ENCODE measurements around the gene MACROH2A2. TPM values are rescaled to one million over a fixed set of nuclear protein-coding genes. Genes with fewer than 3 reads are reported as not detected.

MACROH2A2 gene
- total and polyA plus RNA-seq, 2 of the 13 experiments (the other 11 are each of a cell fraction or from before 2014, with no cell fraction given) = 9.8 to 43.1 TPM

- TF ChIP-seq, protein P1, sequence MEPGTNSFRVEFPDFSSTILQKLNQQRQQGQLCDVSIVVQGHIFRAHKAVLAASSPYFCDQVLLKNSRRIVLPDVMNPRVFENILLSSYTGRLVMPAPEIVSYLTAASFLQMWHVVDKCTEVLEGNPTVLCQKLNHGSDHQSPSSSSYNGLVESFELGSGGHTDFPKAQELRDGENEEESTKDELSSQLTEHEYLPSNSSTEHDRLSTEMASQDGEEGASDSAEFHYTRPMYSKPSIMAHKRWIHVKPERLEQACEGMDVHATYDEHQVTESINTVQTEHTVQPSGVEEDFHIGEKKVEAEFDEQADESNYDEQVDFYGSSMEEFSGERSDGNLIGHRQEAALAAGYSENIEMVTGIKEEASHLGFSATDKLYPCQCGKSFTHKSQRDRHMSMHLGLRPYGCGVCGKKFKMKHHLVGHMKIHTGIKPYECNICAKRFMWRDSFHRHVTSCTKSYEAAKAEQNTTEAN (CRISPR knock-in tag; conservative IDR thresholded peaks at IDR 0.05) = peak; percentile 72; the same call in 1 of the 2 replicates
- TF ChIP-seq ZBTB1 (CRISPR knock-in tag; IDR thresholded peaks at IDR 0.05; ENCODE audit: borderline replicate concordance) (no peak), TCF7L2 (IDR thresholded peaks at IDR 0.05; ENCODE audit: low read depth, low read length) (no peak), CCDC6 (CRISPR knock-in tag; IDR thresholded peaks at IDR 0.05) (no peak), KLF12 (CRISPR knock-in tag; IDR thresholded peaks at IDR 0.05; ENCODE audit: borderline replicate concordance) (0 out of 2 replicates have a peak, but pooled peaks have one; percentile 57), MBD4 (IDR thresholded peaks at IDR 0.05; ENCODE audit: borderline replicate concordance, low read length) (no peak), ZNF569 (CRISPR knock-in tag; IDR thresholded peaks at IDR 0.05; ENCODE audit: borderline replicate concordance) (no peak), ZMAT3 (CRISPR knock-in tag; conservative IDR thresholded peaks at IDR 0.05) (peak; percentile 88; the same call in 1 of the 2 replicates), ZZZ3 (CRISPR knock-in tag; IDR thresholded peaks at IDR 0.05; ENCODE audit: borderline replicate concordance) (no peak), ZNF160 (CRISPR knock-in tag; IDR thresholded peaks at IDR 0.05) (0 out of 2 replicates have a peak, but pooled peaks have one; percentile 35), GZF1 (CRISPR knock-in tag; IDR thresholded peaks at IDR 0.05) (peak; percentile 52; the same call in 1 of the 2 replicates), ZNF790 (CRISPR knock-in tag; IDR thresholded peaks at IDR 0.05; ENCODE audit: borderline replicate concordance) (no peak), ZNF777 (CRISPR knock-in tag; IDR thresholded peaks at IDR 0.05) (peak; percentile 37; the same call in 1 of the 2 replicates), ZNF460 (CRISPR knock-in tag; IDR thresholded peaks at IDR 0.05; ENCODE audit: borderline replicate concordance) (no peak; the same call in 1 of the 2 replicates), MXD4 (CRISPR knock-in tag; IDR thresholded peaks at IDR 0.05) (no peak), SOX5 (CRISPR knock-in tag; IDR thresholded peaks at IDR 0.05; ENCODE audit: borderline replicate concordance) (peak; percentile 69; the same call in 1 of the 2 replicates), ERF (CRISPR knock-in tag; IDR thresholded peaks at IDR 0.05) (peak; percentile 80), ZNF383 (CRISPR knock-in tag; IDR thresholded peaks at IDR 0.05; ENCODE audit: borderline replicate concordance) (no peak), ZNF619 (CRISPR knock-in tag; IDR thresholded peaks at IDR 0.05) (no peak)
- TF ChIP-seq, protein P2, sequence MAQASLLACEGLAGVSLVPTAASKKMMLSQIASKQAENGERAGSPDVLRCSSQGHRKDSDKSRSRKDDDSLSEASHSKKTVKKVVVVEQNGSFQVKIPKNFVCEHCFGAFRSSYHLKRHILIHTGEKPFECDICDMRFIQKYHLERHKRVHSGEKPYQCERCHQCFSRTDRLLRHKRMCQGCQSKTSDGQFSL (CRISPR knock-in tag; IDR thresholded peaks at IDR 0.05) = no peak
- TF ChIP-seq, protein P3, sequence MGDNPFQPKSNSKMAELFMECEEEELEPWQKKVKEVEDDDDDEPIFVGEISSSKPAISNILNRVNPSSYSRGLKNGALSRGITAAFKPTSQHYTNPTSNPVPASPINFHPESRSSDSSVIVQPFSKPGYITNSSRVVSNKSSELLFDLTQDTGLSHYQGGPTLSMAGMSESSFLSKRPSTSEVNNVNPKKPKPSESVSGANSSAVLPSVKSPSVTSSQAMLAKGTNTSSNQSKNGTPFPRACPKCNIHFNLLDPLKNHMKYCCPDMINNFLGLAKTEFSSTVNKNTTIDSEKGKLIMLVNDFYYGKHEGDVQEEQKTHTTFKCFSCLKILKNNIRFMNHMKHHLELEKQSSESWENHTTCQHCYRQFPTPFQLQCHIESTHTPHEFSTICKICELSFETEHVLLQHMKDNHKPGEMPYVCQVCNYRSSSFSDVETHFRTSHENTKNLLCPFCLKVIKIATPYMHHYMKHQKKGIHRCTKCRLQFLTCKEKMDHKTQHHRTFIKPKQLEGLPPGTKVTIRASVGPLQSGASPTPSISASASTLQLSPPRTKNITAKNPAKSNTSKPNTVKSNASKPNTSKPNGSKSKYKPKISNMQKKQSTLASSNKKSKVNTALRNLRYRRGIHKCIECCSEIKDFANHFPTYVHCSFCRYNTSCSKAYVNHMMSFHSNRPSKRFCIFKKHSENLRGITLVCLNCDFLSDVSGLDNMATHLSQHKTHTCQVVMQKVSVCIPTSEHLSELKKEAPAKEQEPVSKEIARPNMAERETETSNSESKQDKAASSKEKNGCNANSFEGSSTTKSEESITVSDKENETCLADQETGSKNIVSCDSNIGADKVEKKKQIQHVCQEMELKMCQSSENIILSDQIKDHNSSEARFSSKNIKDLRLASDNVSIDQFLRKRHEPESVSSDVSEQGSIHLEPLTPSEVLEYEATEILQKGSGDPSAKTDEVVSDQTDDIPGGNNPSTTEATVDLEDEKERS (CRISPR knock-in tag; IDR thresholded peaks at IDR 0.05) = 0 out of 2 replicates have a peak, but pooled peaks have one; percentile 47
- TF ChIP-seq, protein P4, sequence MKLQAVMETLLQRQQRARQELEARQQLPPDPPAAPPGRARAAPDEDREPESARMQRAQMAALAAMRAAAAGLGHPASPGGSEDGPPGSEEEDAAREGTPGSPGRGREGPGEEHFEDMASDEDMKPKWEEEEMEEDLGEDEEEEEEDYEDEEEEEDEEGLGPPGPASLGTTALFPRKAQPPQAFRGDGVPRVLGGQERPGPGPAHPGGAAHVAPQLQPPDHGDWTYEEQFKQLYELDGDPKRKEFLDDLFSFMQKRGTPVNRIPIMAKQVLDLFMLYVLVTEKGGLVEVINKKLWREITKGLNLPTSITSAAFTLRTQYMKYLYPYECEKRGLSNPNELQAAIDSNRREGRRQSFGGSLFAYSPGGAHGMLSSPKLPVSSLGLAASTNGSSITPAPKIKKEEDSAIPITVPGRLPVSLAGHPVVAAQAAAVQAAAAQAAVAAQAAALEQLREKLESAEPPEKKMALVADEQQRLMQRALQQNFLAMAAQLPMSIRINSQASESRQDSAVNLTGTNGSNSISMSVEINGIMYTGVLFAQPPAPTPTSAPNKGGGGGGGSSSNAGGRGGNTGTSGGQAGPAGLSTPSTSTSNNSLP (IDR thresholded peaks at IDR 0.05; ENCODE audit: low read depth, low read length) = no peak
Measured at GRCh38 chr10:70109064-70109729, 56.6 kb downstream of the MACROH2A2 start (continued).
